ENCODE measurements around the gene ZNF580.

GRCh38 chr19:55601084-55601483 is 39.7 kb upstream of the ZNF580 start:
- TF ChIP-seq CTCF (optimal IDR thresholded peaks at IDR 0.05 in 1 of 3, IDR thresholded peaks at IDR 0.05 in 1 of 3, conservative IDR thresholded peaks at IDR 0.05 in 1 of 3; ENCODE audit: extremely low read depth in 1 of 3, insufficient read depth in 2 of 3, low read length in 3 of 3) (no peak), EZH2 (IDR thresholded peaks at IDR 0.05; ENCODE audit: low read length) (no peak)
